DLD1 (cell line): Measurements from ENCODE around the gene RNASE7.
"Not testable (repeated sequence)": the region's sequence is repeated elsewhere in the genome, so short reads cannot be mapped to it uniquely, and the experiment has no call there.

Experiments
- in situ Hi-C: cut with HindIII; loops from 2 replicates; pipeline ENCODE4 v1.10.0; 2017; ENCODE audit warnings: low sequenced_read_pairs

Gene RNASE7

DNA sequence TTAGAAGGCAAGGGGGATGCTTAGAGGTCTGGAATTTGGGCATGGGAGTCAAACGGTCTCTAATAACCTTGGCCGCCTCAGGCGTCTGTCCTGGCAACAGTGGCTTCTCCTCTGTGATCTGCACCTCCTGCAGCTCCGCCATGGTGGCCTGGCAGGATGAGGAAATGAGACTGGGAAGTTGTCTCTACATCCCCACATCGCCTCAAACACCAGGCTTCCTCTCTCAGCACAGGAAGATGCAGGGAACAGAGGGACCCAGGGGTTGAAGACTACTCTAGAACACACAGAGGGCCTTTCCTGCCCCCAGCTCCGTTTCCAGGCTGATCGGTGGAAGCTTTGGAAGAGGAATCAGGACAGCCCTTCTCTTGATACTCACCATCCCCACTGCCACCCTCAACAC is 19.0 kb upstream of the RNASE7 start:
- in situ Hi-C loops, result no loop called here

DNA sequence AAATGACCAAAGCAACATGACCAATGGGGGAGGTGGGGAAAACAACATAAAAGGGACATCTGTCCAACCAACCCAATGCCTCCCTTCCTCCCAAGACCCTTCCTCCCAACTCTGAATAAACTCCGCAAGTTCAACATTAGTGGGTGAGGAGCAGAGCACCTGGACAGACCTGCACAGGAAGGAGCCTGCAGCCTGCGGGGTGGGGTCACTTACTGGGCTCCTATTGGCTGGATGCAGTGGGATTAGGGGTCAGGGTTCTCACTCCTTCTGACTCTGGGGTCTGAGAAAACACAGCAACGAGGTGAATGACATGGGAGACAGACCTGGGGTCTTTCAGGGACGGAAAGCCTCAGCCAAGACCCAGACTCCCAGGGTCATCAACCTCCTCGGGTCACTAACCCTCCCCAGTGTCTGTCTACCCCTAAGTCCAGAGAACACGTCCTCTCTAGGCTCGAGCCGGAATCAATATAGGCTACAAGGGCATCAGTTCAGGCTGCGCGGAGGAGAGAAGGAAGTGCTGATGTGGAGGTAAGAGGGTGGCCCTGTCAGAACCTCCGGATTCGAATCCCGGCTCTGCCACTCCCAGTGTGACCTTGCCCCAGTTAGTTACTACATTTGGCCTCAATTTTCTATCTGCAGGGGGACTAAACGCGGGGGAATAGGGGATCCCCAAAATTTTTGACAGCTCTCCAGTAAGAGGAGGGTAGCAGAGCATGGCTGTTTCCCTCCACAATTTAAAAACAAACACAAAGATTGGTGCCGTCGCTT is 18.2 kb upstream of the RNASE7 start:
- in situ Hi-C loops, result no loop called here

GRCh38 chr14:21024585-21025370 is 17.4 kb upstream of the RNASE7 start, which contains the start of gene NDRG2:
NDRG2 (minus strand) TSS chr14:21025061; CDS start chr14:21023315, 1,746 bp downstream.
- in situ Hi-C loops, result no loop called here

- in situ Hi-C loops, result no loop called here
These were observed 16.5 kb upstream of the RNASE7 start for GRCh38 chr14:21025371-21026273.

GRCh38 chr14:21026274-21026987 is 15.7 kb upstream of the RNASE7 start:
- in situ Hi-C loops, result no loop called here

- in situ Hi-C loops, result no loop called here
These were observed 15.2 kb upstream of the RNASE7 start for GRCh38 chr14:21026988-21027315.

DNA sequence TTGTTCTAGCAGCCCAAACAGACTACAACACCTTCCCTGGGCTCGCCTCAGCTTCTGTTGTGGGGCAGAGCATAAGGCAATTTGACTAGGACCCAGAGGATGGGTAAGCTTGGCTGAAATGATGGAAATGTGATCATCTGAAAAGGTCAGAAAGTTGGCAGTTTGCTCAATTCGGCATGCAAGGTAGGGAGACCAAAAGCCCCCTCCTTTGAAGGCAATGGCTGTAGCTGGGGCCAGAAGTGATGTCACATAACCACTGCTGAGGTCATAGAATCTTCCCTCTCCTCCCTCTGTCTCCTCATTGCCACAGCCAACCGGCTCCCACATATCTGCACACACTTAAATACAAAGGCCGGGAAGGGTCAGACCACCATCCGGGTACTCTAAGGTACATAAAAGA is 12.2 kb upstream of the RNASE7 start, which contains the start of gene TPPP2:
TSS of gene TPPP2 (plus strand) at position 301 of the 400 bp plus-strand sequence. CDS start 365 bp downstream, outside the sequence.
- in situ Hi-C loops, result no loop called here

GRCh38 chr14:21030531-21030930 is 11.6 kb upstream of the RNASE7 start:
- in situ Hi-C loops, result no loop called here

DNA sequence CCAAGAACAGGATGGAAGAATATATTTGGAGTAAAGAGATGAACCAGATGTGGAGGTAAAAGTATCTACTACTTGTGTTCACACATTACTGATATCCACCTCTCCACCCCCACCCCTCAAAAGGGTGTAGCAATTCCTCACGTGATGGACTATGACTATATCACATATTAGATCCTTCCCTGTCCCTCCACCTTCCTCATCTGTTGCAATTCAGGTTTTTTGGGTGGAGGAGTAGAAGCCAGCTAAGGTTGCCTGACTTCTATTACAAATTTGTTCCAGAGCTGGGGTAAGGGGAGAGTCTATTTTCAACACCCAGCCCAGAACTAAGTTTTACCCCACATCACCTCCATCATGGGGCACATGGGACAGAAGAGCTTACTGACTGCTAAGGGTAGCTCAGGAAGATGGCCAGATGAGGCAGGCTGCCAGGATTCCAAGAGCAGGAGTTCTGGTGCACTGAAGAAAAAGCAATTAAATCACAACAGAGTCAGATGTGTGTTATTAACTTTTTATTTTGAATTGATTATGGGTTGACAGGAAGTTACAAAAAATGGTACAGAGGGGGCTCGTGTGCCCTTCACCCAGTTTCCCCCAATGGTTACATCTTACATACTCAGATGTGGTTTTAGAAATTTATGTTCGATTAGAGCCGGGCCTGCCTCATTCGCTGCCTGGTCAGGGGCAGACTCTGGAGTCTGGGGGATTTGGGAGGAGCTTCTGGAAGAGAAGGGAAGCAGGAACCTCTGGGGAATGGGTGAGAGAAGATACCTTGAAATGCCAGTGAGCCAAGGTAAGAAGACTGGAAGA is 9.6 kb upstream of the RNASE7 start:
- in situ Hi-C loops, result no loop called here

- in situ Hi-C loops, result no loop called here
These were observed 8.9 kb upstream of the RNASE7 start for GRCh38 chr14:21033133-21033698.

DNA sequence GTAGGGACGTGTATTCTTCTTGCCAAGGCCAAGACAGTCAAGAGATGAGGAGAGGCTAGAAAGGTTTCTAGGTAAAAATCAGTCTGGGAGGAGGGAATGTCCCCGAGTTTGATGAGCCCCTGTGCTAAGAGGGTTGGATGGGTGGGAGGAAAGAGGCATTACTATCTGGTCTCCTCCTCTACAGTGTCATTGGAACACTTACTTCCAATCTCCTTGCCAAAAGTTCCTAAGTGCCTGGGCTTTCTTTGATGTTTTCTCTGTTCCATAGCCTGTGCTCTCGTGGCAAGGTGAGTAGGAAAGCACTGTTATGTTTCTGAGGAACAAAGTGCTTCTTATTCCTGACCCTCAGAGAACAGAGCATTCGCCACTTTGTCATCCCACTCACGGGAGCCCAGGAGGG is 7.5 kb upstream of the RNASE7 start, which contains the start of gene RNASE13:
TSS of gene RNASE13 (minus strand) at position 101 of the 400 bp plus-strand sequence. CDS start 519 bp downstream, outside the sequence.
- in situ Hi-C loops, result no loop called here

GRCh38 chr14:21036751-21037150 is 5.4 kb upstream of the RNASE7 start:
- in situ Hi-C loops, result no loop called here

DNA sequence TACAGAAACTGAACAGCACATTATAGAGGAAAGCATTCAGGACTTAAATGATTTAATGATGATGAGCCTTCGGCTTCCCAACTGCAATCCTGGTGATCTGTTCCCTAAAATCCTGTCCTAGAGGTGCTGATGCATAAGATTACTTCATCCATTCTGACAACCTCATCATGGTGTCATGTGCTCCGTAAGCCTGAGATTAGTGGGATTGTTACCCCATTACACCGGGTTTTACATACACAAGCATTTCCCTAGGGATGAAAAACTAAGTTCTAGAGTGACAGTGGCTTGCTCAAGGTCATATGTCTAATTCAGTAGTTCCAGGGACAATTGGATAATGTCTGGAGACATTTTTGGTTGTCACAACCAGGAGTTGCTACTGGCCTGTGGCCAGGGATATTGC is 5.0 kb upstream of the RNASE7 start:
- in situ Hi-C loops, result no loop called here

DNA sequence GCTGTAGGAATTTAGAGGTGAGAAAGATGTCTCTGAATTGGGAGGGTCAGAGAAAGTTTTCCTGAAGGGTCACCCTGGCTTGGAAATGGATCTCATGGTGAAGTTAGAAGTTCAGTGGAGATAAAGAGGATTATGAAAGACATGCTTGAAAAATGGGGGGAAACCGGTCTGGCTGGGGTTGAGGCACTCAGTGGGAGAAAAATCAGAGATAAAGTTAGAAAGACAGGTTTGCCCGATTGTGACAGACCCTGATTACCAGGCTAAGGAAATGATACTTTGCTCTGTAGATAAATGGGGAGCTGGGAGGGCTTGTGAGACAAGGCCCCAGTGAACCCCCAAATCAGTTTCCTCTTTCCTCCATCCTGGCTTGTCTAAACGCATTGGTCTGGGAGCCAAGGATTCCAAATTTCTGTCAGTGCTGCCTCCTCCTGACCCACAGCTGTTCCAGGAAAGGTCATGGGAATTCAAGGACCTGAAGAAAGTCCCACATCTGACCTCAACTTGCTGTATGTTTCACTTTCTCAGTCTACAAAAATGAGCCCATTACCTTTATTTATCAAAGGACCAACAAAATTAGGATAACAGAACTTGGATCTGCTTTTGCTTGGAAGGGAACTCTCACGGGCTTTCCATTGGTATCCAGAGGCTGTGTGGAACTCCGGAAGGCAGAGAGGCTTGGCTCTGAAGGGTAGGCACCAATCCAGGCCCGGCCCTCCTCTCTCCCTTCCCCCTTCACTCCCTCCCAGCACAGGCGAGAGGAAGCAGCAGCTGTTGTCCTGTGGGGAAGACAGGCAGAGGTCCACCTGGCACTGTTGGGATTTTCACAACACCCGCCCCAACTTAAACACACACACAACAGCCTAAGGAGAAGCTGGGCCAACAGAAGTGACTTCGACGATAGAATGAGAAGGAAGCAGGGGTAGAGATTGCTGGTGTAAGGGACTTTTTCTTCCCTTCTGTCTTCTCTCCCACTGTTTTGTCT is 3.4 kb upstream of the RNASE7 start:
- in situ Hi-C loops, result no loop called here

GRCh38 chr14:21039585-21040369 is 2.4 kb upstream of the RNASE7 start:
- in situ Hi-C loops, result no loop called here

DNA sequence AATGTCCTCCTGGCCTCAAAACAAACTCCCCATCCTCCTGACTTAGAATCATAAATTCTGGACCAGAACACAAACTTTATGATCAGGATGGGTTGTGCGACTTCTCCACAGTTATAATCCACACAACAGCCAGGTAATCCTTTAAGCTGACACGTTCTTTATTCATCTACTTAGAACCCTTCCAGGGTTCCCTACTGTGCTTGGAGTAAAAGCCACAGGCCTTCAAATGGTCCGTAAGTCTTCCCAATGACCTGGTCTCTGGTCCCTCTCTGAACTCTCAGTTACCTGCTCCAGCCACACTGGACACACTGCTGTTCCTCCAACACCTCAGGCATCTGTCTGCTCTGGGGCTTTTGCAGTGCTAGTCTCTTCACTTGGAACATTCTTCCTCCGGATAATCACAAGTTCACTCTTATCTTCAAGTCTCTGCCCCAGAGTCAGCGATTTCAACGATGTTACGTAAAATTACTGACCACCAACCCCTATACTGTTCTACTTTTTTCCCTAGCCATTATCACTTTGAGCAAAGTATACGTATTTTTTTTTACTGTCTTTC is 1.7 kb upstream of the RNASE7 start:
- in situ Hi-C loops, result no loop called here

DNA sequence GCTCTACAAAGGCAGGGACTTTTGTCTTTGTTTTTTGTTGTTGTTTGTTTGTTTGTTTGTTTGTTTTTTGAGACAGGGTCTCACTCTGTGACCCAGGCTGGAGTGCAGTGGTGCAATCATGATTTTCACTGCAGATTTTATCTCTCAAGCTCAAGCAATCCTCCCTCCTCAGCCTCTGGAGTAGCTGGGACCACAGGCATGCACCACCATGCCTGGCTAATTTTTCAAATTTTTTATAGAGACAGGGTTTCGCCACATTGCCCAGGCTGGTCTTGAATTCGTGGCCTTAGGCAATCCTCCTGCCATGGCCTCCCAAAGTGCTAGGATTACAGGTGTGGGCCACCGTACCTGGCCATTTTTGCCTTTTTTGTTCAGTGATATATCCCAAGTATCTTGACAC is 1.2 kb upstream of the RNASE7 start:
- in situ Hi-C loops, result not testable (repeated sequence)
